HL-60 (cell line): Measurements from ENCODE around the gene MAP1A.

ENCODE experiments used
- CTCF ChIP-seq: IDR thresholded peaks from one replicate; pipeline ENCODE4 v1.5.1; 2011; ENCODE audit warnings: low read length, control low read depth, inconsistent platforms; ENCODE audit not compliant: insufficient read depth
- GABPA ChIP-seq: IDR thresholded peaks from 2 replicates; pipeline ENCODE4 v1.6.1; 2012; ENCODE audit warnings: low read depth
- POLR2AphosphoS5 ChIP-seq: IDR thresholded peaks from 2 replicates; pipeline ENCODE4 v1.6.1; 2012; ENCODE audit warnings: low read depth
- TF ChIP-seq, protein P1 (sequence below): IDR thresholded peaks from 2 replicates; pipeline ENCODE4 v1.6.1; 2012; ENCODE audit warnings: low read depth; ENCODE audit not compliant: insufficient replicate concordance

GRCh38 chr15:43511012-43511885 is 6.2 kb upstream of the MAP1A start:
- TF ChIP-seq POLR2AphosphoS5 (no peak), CTCF (no peak), GABPA (no peak)
- TF ChIP-seq, protein P1, sequence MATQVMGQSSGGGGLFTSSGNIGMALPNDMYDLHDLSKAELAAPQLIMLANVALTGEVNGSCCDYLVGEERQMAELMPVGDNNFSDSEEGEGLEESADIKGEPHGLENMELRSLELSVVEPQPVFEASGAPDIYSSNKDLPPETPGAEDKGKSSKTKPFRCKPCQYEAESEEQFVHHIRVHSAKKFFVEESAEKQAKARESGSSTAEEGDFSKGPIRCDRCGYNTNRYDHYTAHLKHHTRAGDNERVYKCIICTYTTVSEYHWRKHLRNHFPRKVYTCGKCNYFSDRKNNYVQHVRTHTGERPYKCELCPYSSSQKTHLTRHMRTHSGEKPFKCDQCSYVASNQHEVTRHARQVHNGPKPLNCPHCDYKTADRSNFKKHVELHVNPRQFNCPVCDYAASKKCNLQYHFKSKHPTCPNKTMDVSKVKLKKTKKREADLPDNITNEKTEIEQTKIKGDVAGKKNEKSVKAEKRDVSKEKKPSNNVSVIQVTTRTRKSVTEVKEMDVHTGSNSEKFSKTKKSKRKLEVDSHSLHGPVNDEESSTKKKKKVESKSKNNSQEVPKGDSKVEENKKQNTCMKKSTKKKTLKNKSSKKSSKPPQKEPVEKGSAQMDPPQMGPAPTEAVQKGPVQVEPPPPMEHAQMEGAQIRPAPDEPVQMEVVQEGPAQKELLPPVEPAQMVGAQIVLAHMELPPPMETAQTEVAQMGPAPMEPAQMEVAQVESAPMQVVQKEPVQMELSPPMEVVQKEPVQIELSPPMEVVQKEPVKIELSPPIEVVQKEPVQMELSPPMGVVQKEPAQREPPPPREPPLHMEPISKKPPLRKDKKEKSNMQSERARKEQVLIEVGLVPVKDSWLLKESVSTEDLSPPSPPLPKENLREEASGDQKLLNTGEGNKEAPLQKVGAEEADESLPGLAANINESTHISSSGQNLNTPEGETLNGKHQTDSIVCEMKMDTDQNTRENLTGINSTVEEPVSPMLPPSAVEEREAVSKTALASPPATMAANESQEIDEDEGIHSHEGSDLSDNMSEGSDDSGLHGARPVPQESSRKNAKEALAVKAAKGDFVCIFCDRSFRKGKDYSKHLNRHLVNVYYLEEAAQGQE, result no peak
